22Rv1 (cell line): ENCODE measurements around the gene CDH16.
A peak's percentile ranks its signal among the peaks of the same experiment; 100 is the strongest.

Source experiments
- CTCF ChIP-seq: fragments of 450-650 bp; IDR thresholded peaks from 2 replicates; pipeline ENCODE4 v1.5.1; 2017; ENCODE audit warnings: mild to moderate bottlenecking
- ZFX ChIP-seq: fragments of 450-650 bp; IDR thresholded peaks from 2 replicates; pipeline ENCODE4 v1.6.1; 2017; ENCODE audit warnings: antibody characterized with exemption, borderline replicate concordance

- TF ChIP-seq CTCF, result peak; percentile 88
- TF ChIP-seq ZFX, result no peak
These were observed 6.0 kb upstream of the CDH16 start for GRCh38 chr16:66924527-66925321.
